Glutamatergic neuron (in vitro differentiated cells): ENCODE results near the gene MMP2. TPM values are rescaled to one million over a fixed set of nuclear protein-coding genes. Genes with fewer than 3 reads are reported as not detected.
A peak's percentile ranks its signal among the peaks of the same experiment; 100 is the strongest.

Experiments
- DNase-seq: peaks from one replicate; pipeline ENCODE4 v3.0.0; 2022
- H3K27ac Mint-ChIP-seq: one replicate; pipeline ENCODE4 v1.8.0; 2020; ENCODE audit warnings: mild to moderate bottlenecking, mixed read lengths, inconsistent platforms; ENCODE audit not compliant: unreplicated experiment
- H3K27me3 Mint-ChIP-seq: one replicate; pipeline ENCODE4 v1.8.0; 2020; ENCODE audit warnings: mild to moderate bottlenecking, moderate library complexity, mixed read lengths, inconsistent platforms; ENCODE audit not compliant: unreplicated experiment
- H3K36me3 Mint-ChIP-seq: one replicate; pipeline ENCODE4 v1.8.0; 2020; ENCODE audit warnings: mild to moderate bottlenecking, mixed read lengths, inconsistent platforms; ENCODE audit not compliant: unreplicated experiment
- H3K4me1 Mint-ChIP-seq: one replicate; pipeline ENCODE4 v1.8.0; 2020; ENCODE audit warnings: mild to moderate bottlenecking, low read depth, mixed read lengths, inconsistent platforms; ENCODE audit not compliant: unreplicated experiment
- H3K4me3 Mint-ChIP-seq: one replicate; pipeline ENCODE4 v1.8.0; 2020; ENCODE audit warnings: mild to moderate bottlenecking, mixed read lengths, inconsistent platforms; ENCODE audit not compliant: unreplicated experiment
- H3K9me3 Mint-ChIP-seq: one replicate; pipeline ENCODE4 v1.8.0; 2020; ENCODE audit warnings: mild to moderate bottlenecking, moderate library complexity, mixed read lengths, inconsistent platforms; ENCODE audit not compliant: unreplicated experiment
- CTCF ChIP-seq: fragments of 200-600 bp; sonication (generic); IDR thresholded peaks from one replicate; pipeline ENCODE4 v1.5.0; 2021; ENCODE audit not compliant: partially characterized antibody, unreplicated experiment
- total RNA-seq: library from RNA; stranded (reverse); fragmentation: NEBNext Ultra II Directional; extraction: Animal tissue kit (Norgen Biotek cat#: 25700); gene quantifications from one replicate; pipeline ENCODE4 v1.2.1, GENCODE V29; 2021; ENCODE audit not compliant: unreplicated experiment

MMP2 gene
- total RNA-seq, 1 donor from 2014 or later: 7.0 TPM

GRCh38 chr16:55479430-55480140 lies 587 bp downstream of the MMP2 start:
- Mint-ChIP-seq H3K27ac (peak overlapping the region; percentile 3), H3K9me3 (peaks cover 4% of the 10 kb centered on the region), H3K27me3 (peaks cover 12% of the 10 kb centered on the region), H3K4me1 (peaks cover 9% of the 10 kb centered on the region), H3K4me3 (peak overlapping the region; percentile 86), H3K36me3 (no peaks in the 10 kb centered on the region)
- TF ChIP-seq CTCF: no peak
- no peak for DNase-seq

GRCh38 chr16:55480228-55480655 lies 1.2 kb downstream of the MMP2 start:
- Mint-ChIP-seq H3K36me3 (no peaks in the 10 kb centered on the region), H3K4me3 (peak overlapping the region; percentile 86), H3K27me3 (peaks cover 12% of the 10 kb centered on the region), H3K9me3 (peaks cover 7% of the 10 kb centered on the region), H3K4me1 (peaks cover 9% of the 10 kb centered on the region), H3K27ac (no peak overlapping the region)
- no peak for TF ChIP-seq CTCF
- DNase-seq: no peak

- Mint-ChIP-seq H3K27ac (no peak overlapping the region), H3K9me3 (peaks cover 7% of the 10 kb centered on the region), H3K36me3 (peaks cover 4% of the 10 kb centered on the region), H3K27me3 (peaks cover 12% of the 10 kb centered on the region), H3K4me1 (peaks cover 9% of the 10 kb centered on the region), H3K4me3 (no peak overlapping the region)
- no peak for TF ChIP-seq CTCF
- DNase-seq: no peak
Observed at GRCh38 chr16:55481023-55481422, 2.0 kb downstream of the MMP2 start.

GRCh38 chr16:55482056-55482455 lies 3.1 kb downstream of the MMP2 start:
- Mint-ChIP-seq H3K36me3 (peaks cover 4% of the 10 kb centered on the region), H3K4me1 (peaks cover 9% of the 10 kb centered on the region), H3K27me3 (peaks cover 11% of the 10 kb centered on the region), H3K4me3 (no peak overlapping the region), H3K9me3 (peaks cover 7% of the 10 kb centered on the region), H3K27ac (no peak overlapping the region)
- DNase-seq: no peak
- no peak for TF ChIP-seq CTCF

GRCh38 chr16:55487048-55487803 lies 8.2 kb downstream of the MMP2 start:
- Mint-ChIP-seq H3K27me3 (no peaks in the 10 kb centered on the region), H3K36me3 (peaks cover 4% of the 10 kb centered on the region), H3K4me3 (no peak overlapping the region), H3K27ac (no peak overlapping the region), H3K4me1 (no peaks in the 10 kb centered on the region), H3K9me3 (peaks cover 8% of the 10 kb centered on the region)
- DNase-seq: no peak
- TF ChIP-seq CTCF: no peak
